Stimulated activated CD4-positive, alpha-beta T cell treated with anti-CD3 and anti-CD28 coated beads, Interleukin-1b, Interleukin-23, amount 100 ng/mL, for 4 hours (primary cell): Measurements from ENCODE around the gene PNPT1.

Source experiments
- DNase-seq, 2 donors: peaks; one replicate each; pipeline ENCODE4 v3.0.0-alpha.2; 2020; ENCODE audit warnings: low read depth in 2 of 2

PNPT1 gene

GRCh38 chr2:55668956-55669355, 24.7 kb downstream of the PNPT1 start:
- DNase-seq, result no peak

DNA sequence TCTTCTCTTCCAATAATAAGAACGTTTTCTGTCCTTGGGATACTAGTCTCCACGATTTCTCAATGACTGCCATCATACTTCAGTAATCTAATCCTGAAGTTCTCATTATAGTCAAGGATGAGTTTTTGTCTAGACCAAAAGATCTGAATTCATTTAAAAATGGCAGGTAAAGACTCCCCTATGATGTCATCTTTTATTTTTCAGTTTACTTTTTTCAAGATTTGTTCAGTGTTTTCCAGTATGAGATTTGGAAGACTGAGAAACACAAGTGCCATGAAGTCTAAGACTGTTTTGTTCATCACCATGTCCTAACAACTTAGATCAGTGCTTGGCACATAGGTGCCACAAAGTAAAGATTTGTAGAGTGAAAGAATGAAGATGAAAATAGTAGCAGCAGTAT, 40.4 kb downstream of the PNPT1 start:
- no peak for DNase-seq

DNA sequence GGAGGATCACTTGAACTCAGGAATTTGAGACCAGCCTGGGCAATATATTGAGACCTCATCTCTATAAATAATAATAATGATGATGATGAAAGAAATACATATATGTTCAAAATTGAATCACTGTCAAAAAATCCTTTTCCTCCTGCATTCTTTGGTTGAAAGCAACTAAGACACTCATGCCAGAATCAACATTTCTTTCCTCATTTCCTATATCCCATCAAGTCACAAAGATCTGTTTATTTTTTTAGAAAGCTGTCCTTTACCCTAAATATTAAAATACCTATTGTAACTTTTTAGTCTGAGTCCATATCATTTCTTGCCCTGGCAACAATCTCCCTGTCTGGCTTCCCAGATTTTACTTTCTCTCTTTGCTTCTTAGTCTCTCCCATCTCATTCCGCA, 44.4 kb downstream of the PNPT1 start:
- DNase-seq, result no peak

GRCh38 chr2:55636831-55637230, 56.8 kb downstream of the PNPT1 start:
- DNase-seq, result no peak

GRCh38 chr2:55628931-55629330, 64.7 kb downstream of the PNPT1 start:
- no peak for DNase-seq

- DNase-seq, result no peak
Observed at GRCh38 chr2:55627915-55628314, 65.7 kb downstream of the PNPT1 start.

DNA sequence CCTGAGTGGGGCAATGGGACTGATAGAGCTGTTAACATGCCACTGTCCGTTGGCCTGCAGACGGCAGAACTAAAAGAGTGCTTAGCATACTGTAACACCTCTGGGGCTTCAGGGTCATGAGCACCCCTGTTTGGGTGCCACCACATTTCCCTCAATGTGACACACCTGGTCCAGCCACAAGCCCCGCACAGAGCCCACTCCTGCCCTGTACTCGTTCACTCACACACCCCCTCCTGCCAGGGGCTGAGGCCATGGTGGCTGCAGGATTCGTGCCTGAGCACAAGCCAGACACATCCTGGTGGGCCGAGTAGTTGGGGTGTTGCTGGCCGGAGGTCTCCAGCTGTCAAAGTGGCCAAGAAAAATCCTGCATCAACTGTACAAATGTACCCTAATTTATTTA, 71.8 kb downstream of the PNPT1 start:
- DNase-seq, result no peak

DNA sequence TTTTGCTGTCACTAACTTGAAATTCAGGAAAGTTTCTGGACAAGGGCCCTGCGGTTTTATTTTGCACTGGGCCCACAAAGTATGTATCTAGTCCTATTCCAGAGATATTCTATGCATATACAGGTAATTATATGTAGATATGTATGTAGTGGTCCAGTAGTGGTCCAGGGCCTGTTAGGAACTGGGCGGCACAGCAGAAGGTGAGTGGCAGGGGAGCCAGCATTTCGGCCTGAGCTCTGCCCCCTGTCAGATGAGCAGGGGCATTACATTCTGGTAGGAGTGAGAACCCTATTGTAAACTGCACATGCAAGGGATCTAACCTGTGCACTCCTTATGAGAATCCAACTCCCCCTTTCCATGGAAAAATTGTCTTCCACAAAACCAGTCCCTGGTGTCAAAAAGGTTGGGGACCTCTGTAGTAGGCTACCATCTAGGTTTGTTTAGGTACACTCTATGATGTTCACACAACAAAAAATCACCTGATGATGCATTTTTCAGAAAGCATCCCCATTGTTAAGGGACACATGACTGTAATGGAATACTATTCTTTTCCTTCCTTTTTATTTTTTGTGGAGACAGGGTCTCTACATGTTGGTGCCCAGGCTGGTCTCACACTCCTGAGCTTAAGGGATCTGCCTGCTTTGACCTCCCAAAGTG, 73.4 kb downstream of the PNPT1 start:
- DNase-seq, result no peak

- peak in 1 of 2 donors; percentile 30 for DNase-seq
Observed at GRCh38 chr2:55618275-55619055, 75.2 kb downstream of the PNPT1 start.

DNA sequence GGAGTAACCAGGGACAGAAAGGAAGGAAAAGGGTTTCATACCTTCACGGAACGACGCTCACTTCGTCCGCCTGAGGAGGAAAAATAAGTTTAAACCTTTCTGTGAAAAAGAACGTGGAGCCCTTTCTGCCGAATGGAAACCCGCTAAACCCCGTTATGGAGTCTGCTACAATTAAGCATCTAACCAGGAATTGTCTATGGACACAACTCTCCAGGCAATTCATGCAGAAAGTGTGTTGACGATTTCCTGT, 75.7 kb downstream of the PNPT1 start:
- no peak for DNase-seq

DNA sequence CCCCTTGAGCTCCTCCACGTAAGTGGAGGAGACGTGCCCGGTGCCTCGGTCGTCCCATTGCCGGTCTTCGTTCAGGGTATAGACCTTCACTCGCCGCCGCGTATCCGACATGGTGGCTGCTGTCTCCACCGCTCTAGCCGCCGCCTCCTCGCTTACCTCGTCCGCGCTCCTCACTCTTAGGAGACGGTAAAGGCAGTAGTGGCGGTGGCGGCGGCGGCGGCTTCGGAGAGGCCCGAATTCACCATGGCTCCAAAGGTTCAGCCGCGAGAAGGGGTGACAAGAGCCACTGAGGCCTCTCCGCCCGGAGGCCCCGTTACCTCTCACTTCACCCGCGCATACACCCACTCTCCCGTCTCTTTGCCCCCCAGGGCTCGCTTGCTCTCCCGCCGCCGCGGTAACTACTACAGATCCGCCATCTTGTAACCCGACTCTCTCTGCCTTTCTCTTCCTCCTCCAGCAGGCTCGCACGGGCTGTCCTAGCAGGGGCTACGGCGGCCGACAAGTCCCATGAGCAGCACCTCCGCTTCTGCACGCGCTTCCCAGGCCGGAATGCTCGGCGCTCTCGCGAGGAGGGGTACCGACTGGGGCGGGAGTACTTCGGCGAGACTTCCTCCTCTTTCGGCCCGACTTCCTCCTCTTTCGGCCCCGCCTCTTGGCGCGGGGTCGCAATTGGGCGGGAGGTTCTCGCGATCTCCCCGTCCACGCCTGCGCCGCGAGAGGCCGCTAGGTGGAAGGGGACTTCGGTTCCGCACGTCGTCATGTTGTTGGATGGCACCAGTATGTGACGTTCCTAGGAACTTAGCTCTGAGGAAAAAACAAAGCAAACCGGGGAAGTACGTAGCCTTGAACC, 76.2 kb downstream of the PNPT1 start, which contains the start of gene PPP4R3B:
Gene PPP4R3B, minus strand, starts transcription at position 448 of the 850 bp plus-strand sequence. Its CDS starts 337 bp downstream, at position 111.
- DNase-seq, result peak; percentile 94

DNA sequence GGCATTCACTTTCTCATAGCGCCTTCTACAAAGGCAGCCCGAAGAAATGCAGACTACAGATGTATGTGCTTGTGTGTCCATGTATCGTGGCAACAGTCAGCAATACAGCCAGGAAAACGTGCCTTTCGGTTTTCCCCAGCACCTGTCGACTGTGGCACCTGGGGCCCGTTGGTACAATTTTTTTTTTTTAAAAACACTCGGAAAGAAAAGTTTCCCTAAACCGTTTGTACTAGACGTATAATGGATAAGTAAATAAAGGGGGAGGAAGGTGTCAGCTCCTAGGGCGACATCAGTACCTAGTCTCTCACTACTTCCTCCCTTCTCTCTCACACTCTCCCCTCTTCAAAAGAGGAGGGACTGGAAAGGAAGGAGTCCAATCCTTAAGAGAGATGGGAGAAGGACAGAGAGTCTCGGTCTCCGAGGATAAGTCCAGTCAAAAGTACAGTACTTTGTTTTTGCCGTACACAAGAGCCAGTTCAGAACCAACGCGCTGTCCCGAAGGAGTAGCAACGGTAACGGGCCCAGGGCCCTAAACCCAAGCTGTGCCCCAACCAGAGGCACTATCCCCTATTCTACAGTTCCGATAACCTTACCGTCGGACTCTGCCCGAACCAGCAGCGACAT, 77.0 kb downstream of the PNPT1 start:
- no peak for DNase-seq

DNA sequence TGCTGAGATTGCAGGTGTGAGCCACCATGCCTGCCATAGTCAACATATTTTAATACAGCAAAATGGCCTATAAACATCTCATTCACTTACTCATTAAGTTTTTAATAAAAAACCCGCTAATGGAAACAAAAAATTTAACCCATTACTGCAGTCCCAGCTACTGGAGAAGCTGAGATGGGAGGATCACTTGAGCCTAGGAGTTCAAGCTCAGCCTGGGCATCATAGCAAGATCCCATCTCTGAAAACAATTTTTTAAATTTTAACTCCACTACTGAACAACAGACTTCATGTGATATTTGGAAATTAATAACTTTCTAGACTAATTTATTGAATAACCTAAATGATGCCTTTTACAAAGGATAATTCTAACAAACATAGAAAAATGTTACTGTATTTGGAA, 81.6 kb downstream of the PNPT1 start:
- no peak for DNase-seq

- no peak for DNase-seq
Observed at GRCh38 chr2:55610954-55611743, 82.5 kb downstream of the PNPT1 start.

- no peak for DNase-seq
Observed at GRCh38 chr2:55609938-55610578, 83.6 kb downstream of the PNPT1 start.

DNA sequence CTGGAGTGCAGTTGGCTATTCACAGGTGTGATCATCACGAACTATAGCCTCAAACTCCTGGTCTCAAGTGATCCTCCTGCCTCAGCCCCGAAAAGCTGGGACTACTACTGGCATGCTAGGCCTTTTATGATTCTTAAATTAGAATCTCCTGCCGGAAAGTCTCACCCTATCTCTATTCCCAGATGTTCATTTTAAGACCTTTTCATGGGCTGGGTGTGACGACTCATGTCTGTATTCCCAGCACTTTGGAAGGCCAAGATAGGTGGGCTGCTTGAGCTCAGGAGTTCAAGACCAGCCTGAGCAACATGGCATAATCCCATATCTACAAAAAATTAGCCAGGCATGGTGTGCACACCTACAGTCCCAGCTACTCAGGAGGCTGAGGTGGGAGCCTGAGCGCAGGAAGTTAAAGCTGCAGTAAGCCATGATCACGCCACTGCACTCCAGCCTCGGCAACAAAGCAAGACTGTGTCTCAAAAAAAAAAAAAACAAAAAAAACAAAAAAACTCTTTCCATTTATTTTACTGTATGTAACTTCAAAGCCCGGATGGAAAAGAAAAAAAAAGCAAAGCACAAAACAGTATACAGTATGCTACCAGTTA, 84.3 kb downstream of the PNPT1 start:
- no peak for DNase-seq

DNA sequence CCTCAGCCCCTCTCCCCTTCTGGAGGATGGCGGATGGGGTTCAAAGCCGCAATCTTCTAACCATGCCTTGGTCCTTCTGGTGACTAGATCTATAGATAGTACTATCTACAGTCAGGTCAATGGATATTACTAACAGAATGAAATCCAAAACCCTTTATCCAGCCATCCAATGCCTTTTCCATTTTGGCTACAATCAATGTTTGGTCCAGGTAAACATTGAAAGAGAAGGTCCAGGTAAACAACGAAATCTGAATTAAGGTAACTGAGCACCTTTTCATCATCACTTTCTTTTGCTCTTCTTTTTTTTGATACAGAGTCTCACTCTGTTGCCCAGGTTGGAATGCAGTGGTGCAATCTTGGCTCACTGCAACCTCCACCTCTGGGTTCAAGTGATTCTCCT, 85.9 kb downstream of the PNPT1 start:
- DNase-seq, result no peak

DNA sequence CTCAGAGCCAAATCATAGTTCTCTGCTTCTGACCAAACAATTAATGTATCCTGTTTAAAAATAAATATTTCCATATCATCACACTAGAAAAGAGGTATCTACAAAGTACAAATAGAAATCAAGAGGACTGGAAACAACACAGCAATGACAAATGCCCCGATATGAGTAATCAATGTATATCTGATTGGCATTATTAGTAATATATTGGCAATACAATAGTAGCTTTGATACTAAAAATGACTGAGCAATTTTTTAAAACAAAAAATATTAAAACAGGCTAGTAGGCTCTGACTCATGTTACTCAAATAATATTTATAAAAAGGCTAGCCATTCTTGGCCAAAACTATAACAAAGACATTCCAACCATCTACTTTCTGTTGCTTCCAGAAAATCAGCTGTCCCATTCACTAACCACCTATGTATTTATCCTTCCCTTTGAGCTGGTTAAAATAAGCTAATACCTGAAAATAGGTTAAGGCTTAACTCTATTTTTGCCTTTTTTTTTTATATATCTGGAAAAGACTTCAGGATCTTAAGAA, 89.5 kb downstream of the PNPT1 start:
- no peak for DNase-seq

DNA sequence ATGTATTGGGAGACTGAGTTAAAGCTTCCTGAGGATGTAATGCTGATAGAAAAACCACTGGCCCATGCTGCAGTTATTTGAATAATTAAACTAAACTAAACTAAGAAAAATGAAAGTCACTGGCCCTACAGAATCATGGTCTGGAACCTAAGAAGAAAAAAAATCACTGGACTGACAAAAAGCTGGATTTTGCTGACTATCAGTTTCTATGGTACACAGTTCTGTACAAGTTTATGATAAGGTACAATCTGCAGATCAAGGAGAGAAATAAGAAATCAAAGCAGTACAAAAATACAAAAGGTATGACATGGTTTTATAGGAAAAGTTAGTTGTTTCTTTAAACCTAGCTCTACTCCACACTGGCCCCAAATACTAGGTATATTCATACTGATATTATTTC, 91.8 kb downstream of the PNPT1 start:
- no peak for DNase-seq

- no peak for DNase-seq
Observed at GRCh38 chr2:55598056-55598795, 95.4 kb downstream of the PNPT1 start.
